Activated CD4-positive, alpha-beta T cell treated with anti-CD3 and anti-CD28 coated beads, Interleukin-2, amount 10 ng/mL, durations not matched to agents 7 days and 5 days (primary cell): ENCODE results near the gene LAIR2. TPM values are rescaled to one million over a fixed set of nuclear protein-coding genes. Genes with fewer than 3 reads are reported as not detected.

Experiments
- total RNA-seq, 2 experiments: library from RNA; stranded (reverse); gene quantifications; one replicate each; pipeline ENCODE4 v1.2.3, GENCODE V29; 2021

The LAIR2 gene
- total RNA-seq, 2 experiments from 2014 or later, result 3.1 to 3.7 TPM

Other genes with a start within 250 kb of the LAIR2 start
- not detected for gene LILRB5, start 245.6 kb upstream of the LAIR2 start, total RNA-seq
- gene LILRB2, start 221.7 kb upstream of the LAIR2 start, total RNA-seq, result not detected
- not detected for gene LILRA5, start 189.7 kb upstream of the LAIR2 start, total RNA-seq
- not detected for gene LILRA4, start 163.7 kb upstream of the LAIR2 start, total RNA-seq
- gene LAIR1, start 137.9 kb upstream of the LAIR2 start, total RNA-seq, result 10 to 100 TPM; 54.0 to 59.3 TPM
- gene TTYH1, start 87.4 kb upstream of the LAIR2 start, total RNA-seq, result 1 to 10 TPM in 1 of 2 experiments, under 1 TPM in 1; 0.72 to 1.2 TPM
- gene LENG8, start 53.6 kb upstream of the LAIR2 start, total RNA-seq, result 100 to 1,000 TPM; 245 to 248 TPM
- gene LENG9, start 39.1 kb upstream of the LAIR2 start, total RNA-seq, result 1 to 10 TPM; 3.8 to 5.4 TPM
- gene CDC42EP5, start 29.5 kb upstream of the LAIR2 start, total RNA-seq, result not detected
- gene LILRA2, start 71.0 kb downstream of the LAIR2 start, total RNA-seq, result not detected
- gene LILRA1, start 90.8 kb downstream of the LAIR2 start, total RNA-seq, result not detected
- not detected for gene LILRB1, start 127.7 kb downstream of the LAIR2 start, total RNA-seq
- gene LILRB4, start 160.2 kb downstream of the LAIR2 start, total RNA-seq, result not detected
- not detected for gene KIR3DL3, start 221.6 kb downstream of the LAIR2 start, total RNA-seq
- not detected for gene KIR2DL3, start 235.7 kb downstream of the LAIR2 start, total RNA-seq